ENCODE results near the gene RFTN2. TPM values are rescaled to one million over a fixed set of nuclear protein-coding genes. Genes with fewer than 3 reads are reported as not detected.
"Not testable (repeated sequence)": the region's sequence is repeated elsewhere in the genome, so short reads cannot be mapped to it uniquely, and the experiment has no call there.

The RFTN2 gene
- total RNA-seq, 1 donor from 2014 or later, result 8.2 TPM

DNA sequence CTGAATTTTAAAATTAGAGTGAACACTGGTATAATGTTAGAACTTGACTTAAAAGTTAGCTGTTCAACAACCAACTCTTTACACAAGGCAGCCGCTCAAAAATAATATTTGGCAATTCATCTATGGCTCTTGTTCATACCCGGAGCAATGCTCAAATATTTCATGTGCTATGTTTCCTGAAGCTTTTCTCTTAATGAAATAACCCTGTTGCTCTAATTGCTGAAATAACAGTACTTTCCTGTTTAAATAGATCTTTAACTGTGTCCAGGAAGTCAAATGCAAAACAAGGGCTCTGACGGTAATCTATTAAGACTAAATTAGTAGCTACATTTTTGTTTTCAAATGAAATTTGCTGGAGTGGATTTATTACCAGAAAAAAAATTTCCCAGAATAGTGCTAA is 33.7 kb downstream of the RFTN2 start:
- Mint-ChIP-seq H3K27ac (no peak overlapping the region), H3K27me3 (ENCODE audit: insufficient read depth, low read depth) (no peaks in the 10 kb centered on the region), H3K9me3 (peaks cover 4% of the 10 kb centered on the region), H3K4me1 (no peaks in the 10 kb centered on the region), H3K36me3 (peaks cover 25% of the 10 kb centered on the region), H3K4me3 (no peak overlapping the region)
- H3K27ac ChIP-seq, result no peak overlapping the region
- TF ChIP-seq EZH2 (IDR thresholded peaks at IDR 0.05), result no peak
- TF ChIP-seq EZH2phosphoT487 (IDR thresholded peaks at IDR 0.05), result no peak
- TF ChIP-seq, protein P1, sequence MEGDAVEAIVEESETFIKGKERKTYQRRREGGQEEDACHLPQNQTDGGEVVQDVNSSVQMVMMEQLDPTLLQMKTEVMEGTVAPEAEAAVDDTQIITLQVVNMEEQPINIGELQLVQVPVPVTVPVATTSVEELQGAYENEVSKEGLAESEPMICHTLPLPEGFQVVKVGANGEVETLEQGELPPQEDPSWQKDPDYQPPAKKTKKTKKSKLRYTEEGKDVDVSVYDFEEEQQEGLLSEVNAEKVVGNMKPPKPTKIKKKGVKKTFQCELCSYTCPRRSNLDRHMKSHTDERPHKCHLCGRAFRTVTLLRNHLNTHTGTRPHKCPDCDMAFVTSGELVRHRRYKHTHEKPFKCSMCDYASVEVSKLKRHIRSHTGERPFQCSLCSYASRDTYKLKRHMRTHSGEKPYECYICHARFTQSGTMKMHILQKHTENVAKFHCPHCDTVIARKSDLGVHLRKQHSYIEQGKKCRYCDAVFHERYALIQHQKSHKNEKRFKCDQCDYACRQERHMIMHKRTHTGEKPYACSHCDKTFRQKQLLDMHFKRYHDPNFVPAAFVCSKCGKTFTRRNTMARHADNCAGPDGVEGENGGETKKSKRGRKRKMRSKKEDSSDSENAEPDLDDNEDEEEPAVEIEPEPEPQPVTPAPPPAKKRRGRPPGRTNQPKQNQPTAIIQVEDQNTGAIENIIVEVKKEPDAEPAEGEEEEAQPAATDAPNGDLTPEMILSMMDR (IDR thresholded peaks at IDR 0.05), result no peak
- H3K4me1 ChIP-seq, result peaks cover 10% of the 10 kb centered on the region
- H2AFZ ChIP-seq (replicated peaks), result no peak overlapping the region
- no peaks in the 10 kb centered on the region for H3K9me3 ChIP-seq (ENCODE audit: low read depth)
- peaks cover 9% of the 10 kb centered on the region for H3F3A ChIP-seq (ENCODE audit: low read depth)
- peak overlapping the region; percentile 40 for H3K4me3 ChIP-seq
- no peaks in the 10 kb centered on the region for H3K36me3 ChIP-seq
- H4K20me1 ChIP-seq (ENCODE audit: low read depth), result no peaks in the 10 kb centered on the region
- peak overlapping the region; percentile 66 for H3K4me2 ChIP-seq
- DNase-seq (ENCODE audit: low spot score), result no peak
- H3K27me3 ChIP-seq, result no peaks in the 10 kb centered on the region
- no peak overlapping the region for H3K9ac ChIP-seq
- peaks cover 5% of the 10 kb centered on the region for H3K79me2 ChIP-seq (ENCODE audit: low read depth)

DNA sequence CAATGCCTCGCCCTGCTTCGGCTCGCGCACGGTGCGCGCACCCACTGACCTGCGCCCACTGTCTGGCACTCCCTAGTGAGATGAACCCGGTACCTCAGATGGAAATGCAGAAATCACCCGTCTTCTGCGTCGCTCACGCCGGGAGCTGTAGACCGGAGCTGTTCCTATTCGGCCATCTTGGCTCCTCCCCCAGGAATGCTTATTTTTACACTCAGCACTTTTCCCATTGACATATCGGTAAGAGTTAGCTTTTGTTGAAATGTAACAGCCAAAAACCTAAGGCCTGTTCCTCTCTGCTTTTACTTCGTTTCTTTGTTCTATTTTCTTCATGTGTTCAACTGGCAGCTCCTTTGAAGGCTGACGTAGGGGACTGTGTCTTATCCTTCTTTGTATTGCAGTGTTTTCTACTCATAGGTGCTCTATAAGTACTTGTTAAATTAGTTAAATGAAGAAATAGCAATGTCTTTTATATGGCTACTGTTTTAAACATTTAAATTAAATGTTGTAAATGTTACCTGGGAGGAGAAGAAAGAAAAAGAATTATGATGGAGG is 34.7 kb downstream of the RFTN2 start:
- H3K27me3 Mint-ChIP-seq (ENCODE audit: insufficient read depth, low read depth); H3K4me1 ChIP-seq; DNase-seq (ENCODE audit: low spot score); H3K9ac ChIP-seq; H3K79me2 ChIP-seq (ENCODE audit: low read depth); H3K36me3 ChIP-seq; H4K20me1 ChIP-seq (ENCODE audit: low read depth); H3K4me1 Mint-ChIP-seq; H3K9me3 ChIP-seq (ENCODE audit: low read depth); H3F3A ChIP-seq (ENCODE audit: low read depth); H3K9me3 Mint-ChIP-seq; H3K27ac Mint-ChIP-seq; H3K4me3 Mint-ChIP-seq; H3K27me3 ChIP-seq: not testable (repeated sequence)
- Histone ChIP-seq H3K27ac (peak overlapping the region; percentile 38), H2AFZ (replicated peaks) (peak overlapping the region; percentile 80), H3K4me3 (peak overlapping the region; percentile 40), H3K4me2 (peak overlapping the region; percentile 66)
- peaks cover 21% of the 10 kb centered on the region for H3K36me3 Mint-ChIP-seq

DNA sequence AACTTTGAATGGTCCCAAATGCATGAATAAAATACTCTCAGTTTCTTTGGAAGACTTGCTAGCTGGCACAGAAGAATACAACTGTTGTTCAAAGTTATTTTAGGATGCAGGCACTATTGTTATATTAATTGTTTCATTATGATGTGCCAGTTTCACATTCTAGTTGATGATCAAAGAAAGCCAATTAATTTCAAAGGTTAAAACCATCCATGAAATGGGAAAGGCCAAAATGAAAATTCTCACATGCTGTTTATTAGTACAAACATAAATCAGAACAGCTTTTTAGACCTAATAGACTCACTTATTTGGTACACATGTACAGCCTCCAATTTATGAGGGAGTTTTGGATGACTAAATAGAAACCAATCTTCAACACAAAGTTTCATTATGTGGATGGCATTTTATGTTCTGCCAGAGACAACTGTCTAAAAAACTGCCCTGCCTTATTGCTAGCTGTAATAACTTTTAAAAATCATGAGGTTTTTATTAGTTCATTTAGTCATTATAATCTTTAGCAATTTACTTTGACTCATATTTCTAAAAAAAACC is 42.2 kb downstream of the RFTN2 start:
- H3K4me1 Mint-ChIP-seq, result peaks cover 7% of the 10 kb centered on the region
- TF ChIP-seq EZH2 (IDR thresholded peaks at IDR 0.05) (no peak), EZH2phosphoT487 (IDR thresholded peaks at IDR 0.05) (no peak)
- TF ChIP-seq, protein P1 (IDR thresholded peaks at IDR 0.05), result no peak

DNA sequence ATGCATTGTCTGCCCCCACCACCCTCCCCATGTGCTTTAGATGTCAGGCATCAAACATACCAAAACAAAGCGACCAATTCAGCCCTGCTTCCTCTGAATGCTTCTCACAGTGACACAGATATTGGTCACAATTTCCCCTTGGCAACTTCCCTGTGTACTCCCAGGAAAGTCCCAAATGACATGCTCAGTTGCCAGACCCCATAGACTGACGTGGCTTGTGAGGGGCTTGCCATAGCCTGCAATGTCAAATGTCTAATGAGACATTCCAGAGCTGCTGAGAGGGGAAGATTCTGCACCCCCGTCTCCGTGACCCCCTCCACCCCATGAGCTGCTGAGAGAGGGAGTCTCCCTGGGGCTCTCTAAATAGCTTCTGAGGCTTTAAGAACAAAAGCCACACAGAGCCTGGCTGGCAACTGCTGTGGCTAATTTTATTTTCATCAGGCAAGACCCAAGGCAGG is 47.3 kb downstream of the RFTN2 start:
- peaks cover 20% of the 10 kb centered on the region for H3K4me1 ChIP-seq
- H3F3A ChIP-seq (ENCODE audit: low read depth), result peaks cover 17% of the 10 kb centered on the region
- TF ChIP-seq EZH2 (IDR thresholded peaks at IDR 0.05) (no peak), EZH2phosphoT487 (IDR thresholded peaks at IDR 0.05) (no peak)
- TF ChIP-seq, protein P1 (IDR thresholded peaks at IDR 0.05), result no peak
- peak overlapping the region; percentile 66 for H3K4me2 ChIP-seq
- Mint-ChIP-seq H3K4me1 (peaks cover 20% of the 10 kb centered on the region), H3K27me3 (ENCODE audit: insufficient read depth, low read depth) (peaks cover 2% of the 10 kb centered on the region), H3K36me3 (peaks cover 23% of the 10 kb centered on the region), H3K4me3 (no peak overlapping the region), H3K27ac (peak overlapping the region; percentile 74), H3K9me3 (peaks cover 9% of the 10 kb centered on the region)
- no peaks in the 10 kb centered on the region for H3K9me3 ChIP-seq (ENCODE audit: low read depth)
- H4K20me1 ChIP-seq (ENCODE audit: low read depth), result no peaks in the 10 kb centered on the region
- H2AFZ ChIP-seq (replicated peaks), result peak overlapping the region; percentile 28
- no peak overlapping the region for H3K9ac ChIP-seq
- H3K27ac ChIP-seq, result peak overlapping the region; percentile 89
- H3K79me2 ChIP-seq (ENCODE audit: low read depth), result no peaks in the 10 kb centered on the region
- H3K36me3 ChIP-seq, result no peaks in the 10 kb centered on the region
- peak; percentile 76 for DNase-seq (ENCODE audit: low spot score)
- no peaks in the 10 kb centered on the region for H3K27me3 ChIP-seq
- H3K4me3 ChIP-seq, result peak overlapping the region; percentile 27

More for the DNA sequence above, 42.2 kb downstream of the RFTN2 start:
- H3K9me3 Mint-ChIP-seq, result no peaks in the 10 kb centered on the region
- DNase-seq (ENCODE audit: low spot score), result no peak
- Histone ChIP-seq H3K4me2 (no peak overlapping the region), H3K9me3 (ENCODE audit: low read depth) (no peaks in the 10 kb centered on the region), H2AFZ (replicated peaks) (no peak overlapping the region), H3K4me1 (peaks cover 6% of the 10 kb centered on the region), H3K9ac (no peak overlapping the region), H3K27me3 (no peaks in the 10 kb centered on the region), H3K36me3 (no peaks in the 10 kb centered on the region), H3K79me2 (ENCODE audit: low read depth) (no peaks in the 10 kb centered on the region), H4K20me1 (ENCODE audit: low read depth) (no peaks in the 10 kb centered on the region), H3F3A (ENCODE audit: low read depth) (peaks cover 7% of the 10 kb centered on the region), H3K4me3 (no peak overlapping the region), H3K27ac (no peak overlapping the region)
- no peak overlapping the region for H3K4me3 Mint-ChIP-seq
- H3K36me3 Mint-ChIP-seq, result peaks cover 13% of the 10 kb centered on the region
- no peaks in the 10 kb centered on the region for H3K27me3 Mint-ChIP-seq (ENCODE audit: insufficient read depth, low read depth)
- H3K27ac Mint-ChIP-seq, result no peak overlapping the region
